H1 (cell line): ENCODE data around the gene MXRA8. TPM values are rescaled to one million over a fixed set of nuclear protein-coding genes. Genes with fewer than 3 reads are reported as not detected.

Experiments used
- CHD7 ChIP-seq: fragments of 300-600 bp; sonication (generic); IDR thresholded peaks from 2 replicates; pipeline ENCODE4 v1.7.1; 2012; ENCODE audit warnings: low read length, moderate library complexity, mild to moderate bottlenecking, inconsistent platforms; ENCODE audit not compliant: insufficient replicate concordance
- polyA plus RNA-seq, 7 experiments: library from polyadenylated mRNA; depleted of rRNA in 3 of 7; stranded (reverse) in 5 of 7; unstranded in 2 of 7; fragments of >200 nt in 5 of 7; fragments of 200-250 nt in 2 of 7; gene quantifications; 1 replicate in 5 of 7; 2 replicates in 1 of 7; 4 replicates in 1 of 7; pipeline versions ENCODE4 v1.2.1 to v1.2.3, GENCODE V29; 2011 to 2013; ENCODE audit warnings: missing spikeins in 2 of 7, mixed read lengths in 2 of 7
- total RNA-seq: library from RNA; stranded (reverse); fragmentation: NEBNext Ultra II Directional; extraction: Animal tissue kit (Norgen Biotek cat#: 25700); gene quantifications from 2 replicates; pipeline ENCODE4 v1.2.1, GENCODE V29; 2021

The MXRA8 gene
- total and polyA plus RNA-seq, 2 of the 8 experiments (the other 6 are each of a cell fraction or from before 2014, with no cell fraction given), result 10.5 to 17.2 TPM

- no peak for TF ChIP-seq CHD7
- TF ChIP-seq, all 59 proteins: peak for 4
Observed at GRCh38 chr1:1361982-1362423, 3.6 kb upstream of the MXRA8 start (continued).
